Stimulated activated CD4-positive, alpha-beta T cell treated with anti-CD3 and anti-CD28 coated beads, Interleukin-4, amount 100 ng/mL, for 24 hours (primary cell): ENCODE measurements around the gene OTOS.

ENCODE experiments used
- DNase-seq: peaks from one replicate; pipeline ENCODE4 v3.0.0-alpha.2; 2020

The OTOS gene

GRCh38 chr2:240135706-240136012 lies 4.8 kb downstream of the OTOS start:
- DNase-seq = no peak

- DNase-seq = no peak
These were observed 5.4 kb downstream of the OTOS start for GRCh38 chr2:240134956-240135520.

GRCh38 chr2:240134466-240134865 lies 6.0 kb downstream of the OTOS start:
- no peak for DNase-seq

GRCh38 chr2:240133401-240133800 lies 7.1 kb downstream of the OTOS start:
- no peak for DNase-seq

- no peak for DNase-seq
These were observed 7.8 kb downstream of the OTOS start for GRCh38 chr2:240132651-240132980.

GRCh38 chr2:240131941-240132650 lies 8.4 kb downstream of the OTOS start:
- no peak for DNase-seq

GRCh38 chr2:240131296-240131695 lies 9.2 kb downstream of the OTOS start:
- no peak for DNase-seq

GRCh38 chr2:240130393-240131195 lies 9.9 kb downstream of the OTOS start:
- DNase-seq = no peak

- no peak for DNase-seq
These were observed 10.6 kb downstream of the OTOS start for GRCh38 chr2:240129731-240130392.

GRCh38 chr2:240129311-240129710 lies 11.1 kb downstream of the OTOS start:
- no peak for DNase-seq

- DNase-seq = no peak
These were observed 11.8 kb downstream of the OTOS start for GRCh38 chr2:240128608-240129145.

GRCh38 chr2:240127911-240128607 lies 12.4 kb downstream of the OTOS start:
- no peak for DNase-seq

GRCh38 chr2:240127191-240127750 lies 13.2 kb downstream of the OTOS start:
- no peak for DNase-seq

- DNase-seq = no peak
These were observed 13.7 kb downstream of the OTOS start for GRCh38 chr2:240126731-240127130.

- DNase-seq = no peak
These were observed 14.7 kb downstream of the OTOS start for GRCh38 chr2:240125742-240126141.

GRCh38 chr2:240124651-240125030 lies 15.8 kb downstream of the OTOS start:
- no peak for DNase-seq

- DNase-seq = no peak
These were observed 16.4 kb downstream of the OTOS start for GRCh38 chr2:240123821-240124650.

GRCh38 chr2:240121675-240122074 lies 18.8 kb downstream of the OTOS start:
- no peak for DNase-seq

- peak; percentile 33 for DNase-seq
These were observed 19.3 kb downstream of the OTOS start for GRCh38 chr2:240121190-240121589.

GRCh38 chr2:240114233-240114632 lies 26.2 kb downstream of the OTOS start:
- no peak for DNase-seq

- DNase-seq = no peak
These were observed 27.4 kb downstream of the OTOS start for GRCh38 chr2:240112914-240113690.
